Ovary (tissue), 3 donors: ENCODE measurements around the gene UBL7.

Experiments used
- EP300 ChIP-seq: sonication (generic); formaldehyde crosslinking; IDR thresholded peaks from one replicate; pipeline ENCODE4 v1.6.1; 2017; ENCODE audit warnings: antibody characterized with exemption
- POLR2A ChIP-seq: fragments of 450-650 bp; IDR thresholded peaks from one replicate; pipeline ENCODE4 v1.6.1; 2017; ENCODE audit warnings: antibody characterized with exemption, mild to moderate bottlenecking, moderate library complexity
- TF ChIP-seq, protein P1 (sequence below), 3 donors: fragments of 450-650 bp in 2 of 3; fragments of 200-600 bp in 1 of 3; IDR thresholded peaks; one replicate each; pipeline versions ENCODE4 v1.5.1 to v1.8.0; 2016 to 2022; ENCODE audit warnings: antibody characterized with exemption in 3 of 3, mild to moderate bottlenecking in 1 of 3
- donor health status: DM: no; HTN: no; CAD: no.

DNA sequence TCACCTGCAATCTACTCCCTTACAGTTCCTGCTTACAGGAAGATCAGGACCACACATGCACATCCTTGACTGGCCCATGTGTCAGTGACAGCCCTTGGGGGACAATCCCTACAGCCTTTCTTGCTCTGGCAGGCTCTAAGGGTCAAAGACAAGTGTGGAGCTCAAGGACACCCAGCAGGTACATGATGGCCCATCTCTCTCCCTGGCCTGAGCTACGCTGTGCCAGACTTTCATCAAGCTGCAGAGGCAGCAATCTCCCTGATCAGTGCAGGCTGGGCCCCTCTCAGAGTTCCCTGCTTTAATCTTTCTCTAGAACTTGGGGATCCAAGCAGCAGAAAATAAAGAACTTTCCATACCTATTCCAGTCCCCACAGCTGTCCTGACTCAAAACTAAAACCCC, 29.8 kb downstream of the UBL7 start:
- TF ChIP-seq, protein P1, sequence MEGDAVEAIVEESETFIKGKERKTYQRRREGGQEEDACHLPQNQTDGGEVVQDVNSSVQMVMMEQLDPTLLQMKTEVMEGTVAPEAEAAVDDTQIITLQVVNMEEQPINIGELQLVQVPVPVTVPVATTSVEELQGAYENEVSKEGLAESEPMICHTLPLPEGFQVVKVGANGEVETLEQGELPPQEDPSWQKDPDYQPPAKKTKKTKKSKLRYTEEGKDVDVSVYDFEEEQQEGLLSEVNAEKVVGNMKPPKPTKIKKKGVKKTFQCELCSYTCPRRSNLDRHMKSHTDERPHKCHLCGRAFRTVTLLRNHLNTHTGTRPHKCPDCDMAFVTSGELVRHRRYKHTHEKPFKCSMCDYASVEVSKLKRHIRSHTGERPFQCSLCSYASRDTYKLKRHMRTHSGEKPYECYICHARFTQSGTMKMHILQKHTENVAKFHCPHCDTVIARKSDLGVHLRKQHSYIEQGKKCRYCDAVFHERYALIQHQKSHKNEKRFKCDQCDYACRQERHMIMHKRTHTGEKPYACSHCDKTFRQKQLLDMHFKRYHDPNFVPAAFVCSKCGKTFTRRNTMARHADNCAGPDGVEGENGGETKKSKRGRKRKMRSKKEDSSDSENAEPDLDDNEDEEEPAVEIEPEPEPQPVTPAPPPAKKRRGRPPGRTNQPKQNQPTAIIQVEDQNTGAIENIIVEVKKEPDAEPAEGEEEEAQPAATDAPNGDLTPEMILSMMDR (IDR thresholded peaks at IDR 0.05), result no peak
- TF ChIP-seq POLR2A (no peak), EP300 (no peak)
